ENCODE results near the gene CTDSP2.
"Not testable (repeated sequence)": the region's sequence is repeated elsewhere in the genome, so short reads cannot be mapped to it uniquely, and the experiment has no call there.

DNA sequence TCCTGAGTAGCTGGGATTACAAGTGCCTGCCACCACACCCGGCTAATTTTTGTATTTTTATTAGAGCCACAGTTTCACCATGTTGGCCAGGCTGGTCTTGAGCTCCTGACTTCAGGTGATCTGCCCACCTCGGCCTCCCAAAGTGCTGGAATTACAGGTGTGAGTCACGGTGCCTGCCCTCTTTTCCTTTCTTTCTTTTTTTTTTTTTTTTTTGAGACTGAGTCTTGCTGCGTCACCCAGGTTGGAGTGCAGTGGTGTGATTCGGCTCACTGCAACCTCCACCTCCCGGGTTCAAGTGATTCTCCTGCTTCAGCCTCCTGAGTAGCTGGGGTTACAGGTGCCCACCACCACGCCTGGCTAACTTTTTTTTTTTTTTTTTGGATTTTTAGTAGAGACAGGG is 11.6 kb upstream of the CTDSP2 start:
- TF ChIP-seq, protein P1, sequence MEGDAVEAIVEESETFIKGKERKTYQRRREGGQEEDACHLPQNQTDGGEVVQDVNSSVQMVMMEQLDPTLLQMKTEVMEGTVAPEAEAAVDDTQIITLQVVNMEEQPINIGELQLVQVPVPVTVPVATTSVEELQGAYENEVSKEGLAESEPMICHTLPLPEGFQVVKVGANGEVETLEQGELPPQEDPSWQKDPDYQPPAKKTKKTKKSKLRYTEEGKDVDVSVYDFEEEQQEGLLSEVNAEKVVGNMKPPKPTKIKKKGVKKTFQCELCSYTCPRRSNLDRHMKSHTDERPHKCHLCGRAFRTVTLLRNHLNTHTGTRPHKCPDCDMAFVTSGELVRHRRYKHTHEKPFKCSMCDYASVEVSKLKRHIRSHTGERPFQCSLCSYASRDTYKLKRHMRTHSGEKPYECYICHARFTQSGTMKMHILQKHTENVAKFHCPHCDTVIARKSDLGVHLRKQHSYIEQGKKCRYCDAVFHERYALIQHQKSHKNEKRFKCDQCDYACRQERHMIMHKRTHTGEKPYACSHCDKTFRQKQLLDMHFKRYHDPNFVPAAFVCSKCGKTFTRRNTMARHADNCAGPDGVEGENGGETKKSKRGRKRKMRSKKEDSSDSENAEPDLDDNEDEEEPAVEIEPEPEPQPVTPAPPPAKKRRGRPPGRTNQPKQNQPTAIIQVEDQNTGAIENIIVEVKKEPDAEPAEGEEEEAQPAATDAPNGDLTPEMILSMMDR (conservative IDR thresholded peaks at IDR 0.05; ENCODE audit: low read length) = not testable (repeated sequence)
- TF ChIP-seq EZH2phosphoT487 (IDR thresholded peaks at IDR 0.05; ENCODE audit: borderline replicate concordance, low read depth, low read length) = not testable (repeated sequence)
